Activated naive CD4-positive, alpha-beta T cell treated with anti-CD3 and anti-CD28 coated beads, Interleukin-2, amount 50 U/mL, for 24 hours (primary cell): ENCODE results near the gene BRMS1.
"Not testable (repeated sequence)": the region's sequence is repeated elsewhere in the genome, so short reads cannot be mapped to it uniquely, and the experiment has no call there.

ENCODE experiments used
- H3K27ac Mint-ChIP-seq: one replicate; pipeline ENCODE4 v1.8.0; 2021; ENCODE audit warnings: mild to moderate bottlenecking, mixed read lengths
- H3K27me3 Mint-ChIP-seq: one replicate; pipeline ENCODE4 v1.8.0; 2021; ENCODE audit warnings: mixed read lengths
- H3K36me3 Mint-ChIP-seq: one replicate; pipeline ENCODE4 v1.8.0; 2021; ENCODE audit warnings: mixed read lengths
- H3K4me1 Mint-ChIP-seq: one replicate; pipeline ENCODE4 v1.8.0; 2021; ENCODE audit warnings: mixed read lengths
- H3K4me3 Mint-ChIP-seq: one replicate; pipeline ENCODE4 v1.8.0; 2021; ENCODE audit warnings: mild to moderate bottlenecking, mixed read lengths
- H3K9me3 Mint-ChIP-seq: one replicate; pipeline ENCODE4 v1.8.0; 2021; ENCODE audit warnings: mixed read lengths

BRMS1 gene

DNA sequence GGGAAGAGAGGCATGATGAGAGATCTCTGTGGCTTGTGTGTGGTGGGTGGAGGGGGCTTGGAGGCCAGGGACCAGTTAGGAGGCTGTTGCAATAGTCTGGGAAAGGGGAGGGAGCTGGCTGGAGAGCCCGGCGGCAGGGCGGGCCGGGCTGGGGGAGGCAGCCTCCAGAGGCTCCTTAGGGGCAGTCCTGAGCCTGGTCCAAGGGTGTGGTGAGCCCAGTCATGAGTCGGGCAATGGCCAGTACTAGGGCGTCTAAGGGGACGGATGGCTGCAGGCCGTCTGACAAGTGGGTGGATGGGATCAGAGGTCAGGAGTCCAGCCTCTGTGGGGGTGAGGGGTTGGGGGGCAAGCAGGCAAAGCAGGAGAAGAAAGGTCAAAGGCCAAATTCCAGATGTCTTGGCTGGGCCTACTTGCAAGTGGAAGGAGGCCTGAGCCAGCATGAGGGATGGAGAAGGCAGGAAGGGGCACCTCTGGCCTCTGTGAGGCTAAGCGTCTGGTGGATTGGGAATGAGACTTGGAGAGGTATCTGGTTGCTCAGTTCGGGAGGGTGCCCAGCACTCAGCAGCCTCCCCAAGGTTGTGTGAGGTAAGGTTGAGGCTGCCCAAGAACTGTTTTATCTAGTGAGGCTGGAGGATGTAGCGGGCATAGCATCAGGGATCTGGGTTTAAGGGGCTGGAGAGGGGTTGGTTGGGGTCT lies 22.0 kb downstream of the BRMS1 start:
- Mint-ChIP-seq H3K9me3 (no peaks in the 10 kb centered on the region), H3K27ac (peak overlapping the region; percentile 81), H3K4me1 (peaks cover 74% of the 10 kb centered on the region), H3K4me3 (no peak overlapping the region), H3K27me3 (no peaks in the 10 kb centered on the region), H3K36me3 (no peaks in the 10 kb centered on the region)

DNA sequence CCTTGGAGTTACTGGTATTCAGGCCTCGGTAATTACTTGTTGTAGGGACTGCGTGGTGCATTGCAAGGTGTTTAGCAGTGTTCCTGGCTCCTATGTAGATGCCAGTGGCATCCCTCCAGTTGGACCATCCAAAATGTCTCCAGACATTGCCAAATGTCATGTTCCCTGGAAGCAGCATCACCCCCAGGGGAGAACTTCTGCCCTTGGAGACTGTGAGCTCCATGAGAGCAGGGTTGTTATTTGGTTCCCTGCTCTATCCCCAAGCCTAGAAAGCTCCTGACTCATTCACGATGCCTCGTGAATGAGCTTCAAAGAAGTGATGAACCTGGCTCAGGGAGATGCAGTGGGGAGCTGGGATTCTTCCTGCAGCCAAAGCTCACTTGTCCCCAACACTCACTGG lies 23.3 kb downstream of the BRMS1 start:
- peaks cover 71% of the 10 kb centered on the region for H3K4me1 Mint-ChIP-seq
- H3K36me3 Mint-ChIP-seq, result no peaks in the 10 kb centered on the region
- H3K4me3 Mint-ChIP-seq, result no peak overlapping the region
- no peak overlapping the region for H3K27ac Mint-ChIP-seq
- no peaks in the 10 kb centered on the region for H3K27me3 Mint-ChIP-seq
- H3K9me3 Mint-ChIP-seq, result no peaks in the 10 kb centered on the region

DNA sequence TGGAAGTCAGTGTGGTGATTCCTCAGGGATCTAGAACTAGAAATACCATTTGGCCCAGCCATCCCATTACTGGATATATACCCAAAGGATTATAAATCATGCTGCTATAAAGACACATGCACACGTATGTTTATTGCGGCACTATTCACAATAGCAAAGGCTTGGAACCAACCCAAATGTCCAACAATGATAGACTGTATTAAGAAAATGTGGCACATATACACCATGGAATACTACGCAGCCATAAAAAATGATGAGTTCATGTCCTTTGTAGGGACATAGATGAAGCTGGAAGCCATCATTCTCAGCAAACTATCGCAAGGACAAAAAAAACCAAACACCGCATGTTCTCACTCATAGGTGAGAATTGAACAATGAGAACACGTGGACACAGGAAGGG lies 24.2 kb downstream of the BRMS1 start:
- not testable (repeated sequence) for H3K4me3 Mint-ChIP-seq, H3K27me3 Mint-ChIP-seq, H3K9me3 Mint-ChIP-seq, H3K27ac Mint-ChIP-seq, H3K36me3 Mint-ChIP-seq
- peaks cover 71% of the 10 kb centered on the region for H3K4me1 Mint-ChIP-seq

GRCh38 chr11:66320289-66320688 lies 24.6 kb downstream of the BRMS1 start:
- Mint-ChIP-seq H3K27ac (peak overlapping the region; percentile 86), H3K4me1 (peaks cover 72% of the 10 kb centered on the region)

GRCh38 chr11:66318600-66318970 lies 26.3 kb downstream of the BRMS1 start:
- H3K36me3 Mint-ChIP-seq, result no peaks in the 10 kb centered on the region
- H3K27ac Mint-ChIP-seq, result peak overlapping the region; percentile 81
- peak overlapping the region; percentile 44 for H3K4me3 Mint-ChIP-seq
- no peaks in the 10 kb centered on the region for H3K9me3 Mint-ChIP-seq
- peaks cover 78% of the 10 kb centered on the region for H3K4me1 Mint-ChIP-seq
- no peaks in the 10 kb centered on the region for H3K27me3 Mint-ChIP-seq

More at GRCh38 chr11:66320289-66320688, 24.6 kb downstream of the BRMS1 start:
- not testable (repeated sequence) for H3K4me3 Mint-ChIP-seq, H3K27me3 Mint-ChIP-seq, H3K9me3 Mint-ChIP-seq, H3K36me3 Mint-ChIP-seq

DNA sequence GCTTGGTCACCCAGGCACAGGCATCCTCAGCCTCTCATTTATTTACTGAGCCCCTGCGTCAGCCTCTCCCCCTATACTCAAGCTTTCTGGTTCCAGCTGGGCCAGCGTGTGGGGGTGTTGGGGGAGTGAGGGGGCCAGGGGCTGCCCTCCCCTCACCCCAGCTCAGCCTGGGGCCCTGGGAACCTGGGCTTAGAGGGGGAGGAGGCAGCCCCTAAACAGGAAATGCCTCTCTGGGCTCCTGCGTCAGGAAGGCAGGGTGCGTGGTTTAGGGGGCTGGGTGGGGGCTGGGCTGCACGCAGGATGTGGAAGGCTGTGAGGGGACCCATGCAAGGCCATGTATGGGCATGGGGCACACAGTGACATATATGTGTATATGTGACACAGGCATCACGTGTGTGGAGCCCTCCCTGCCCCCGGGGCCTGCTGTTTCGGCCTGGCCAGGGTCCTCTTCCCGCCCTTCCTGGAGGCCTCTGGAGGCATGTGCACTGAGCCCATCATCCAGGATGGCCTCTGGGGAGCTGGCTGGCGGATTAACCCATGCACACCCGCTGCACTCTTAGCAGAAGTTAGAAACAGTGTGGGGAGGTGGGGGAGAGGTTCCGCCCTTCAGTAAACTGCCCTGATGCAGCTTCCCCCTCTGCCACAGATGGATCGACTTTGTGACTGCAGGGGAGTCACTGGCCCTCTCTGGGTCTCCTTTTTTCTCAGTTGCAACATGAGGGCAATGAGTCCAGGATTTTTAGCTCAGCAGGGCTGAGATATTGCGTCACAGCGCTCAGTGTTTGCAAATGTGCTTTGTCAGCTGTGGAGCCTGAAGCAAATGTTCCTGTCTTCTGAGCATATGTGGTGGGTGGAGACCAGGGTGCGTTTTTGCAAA lies 26.9 kb downstream of the BRMS1 start:
- Mint-ChIP-seq H3K4me1 (peaks cover 72% of the 10 kb centered on the region), H3K27me3 (no peaks in the 10 kb centered on the region), H3K27ac (peak overlapping the region; percentile 82), H3K9me3 (no peaks in the 10 kb centered on the region), H3K4me3 (peak overlapping the region; percentile 44), H3K36me3 (no peaks in the 10 kb centered on the region)

- peak overlapping the region; percentile 39 for H3K4me3 Mint-ChIP-seq
- peak overlapping the region; percentile 82 for H3K27ac Mint-ChIP-seq
- no peaks in the 10 kb centered on the region for H3K36me3 Mint-ChIP-seq
- H3K27me3 Mint-ChIP-seq, result no peaks in the 10 kb centered on the region
- peaks cover 68% of the 10 kb centered on the region for H3K4me1 Mint-ChIP-seq
- H3K9me3 Mint-ChIP-seq, result no peaks in the 10 kb centered on the region
Measured at GRCh38 chr11:66317322-66317722, 27.6 kb downstream of the BRMS1 start.

GRCh38 chr11:66316849-66317251 lies 28.1 kb downstream of the BRMS1 start, which contains the start of gene CD248:
CD248 (minus strand) TSS chr11:66317044; CDS start chr11:66317027, 17 bp downstream.
- Mint-ChIP-seq H3K27ac (peak within 1 kb of the TSS; percentile 82), H3K4me1 (peaks cover 66% of the 10 kb centered on the region), H3K27me3 (no peaks in the 10 kb centered on the region), H3K9me3 (no peaks in the 10 kb centered on the region), H3K4me3 (peak within 1 kb of the TSS; percentile 44), H3K36me3 (no peaks in the 10 kb centered on the region)

DNA sequence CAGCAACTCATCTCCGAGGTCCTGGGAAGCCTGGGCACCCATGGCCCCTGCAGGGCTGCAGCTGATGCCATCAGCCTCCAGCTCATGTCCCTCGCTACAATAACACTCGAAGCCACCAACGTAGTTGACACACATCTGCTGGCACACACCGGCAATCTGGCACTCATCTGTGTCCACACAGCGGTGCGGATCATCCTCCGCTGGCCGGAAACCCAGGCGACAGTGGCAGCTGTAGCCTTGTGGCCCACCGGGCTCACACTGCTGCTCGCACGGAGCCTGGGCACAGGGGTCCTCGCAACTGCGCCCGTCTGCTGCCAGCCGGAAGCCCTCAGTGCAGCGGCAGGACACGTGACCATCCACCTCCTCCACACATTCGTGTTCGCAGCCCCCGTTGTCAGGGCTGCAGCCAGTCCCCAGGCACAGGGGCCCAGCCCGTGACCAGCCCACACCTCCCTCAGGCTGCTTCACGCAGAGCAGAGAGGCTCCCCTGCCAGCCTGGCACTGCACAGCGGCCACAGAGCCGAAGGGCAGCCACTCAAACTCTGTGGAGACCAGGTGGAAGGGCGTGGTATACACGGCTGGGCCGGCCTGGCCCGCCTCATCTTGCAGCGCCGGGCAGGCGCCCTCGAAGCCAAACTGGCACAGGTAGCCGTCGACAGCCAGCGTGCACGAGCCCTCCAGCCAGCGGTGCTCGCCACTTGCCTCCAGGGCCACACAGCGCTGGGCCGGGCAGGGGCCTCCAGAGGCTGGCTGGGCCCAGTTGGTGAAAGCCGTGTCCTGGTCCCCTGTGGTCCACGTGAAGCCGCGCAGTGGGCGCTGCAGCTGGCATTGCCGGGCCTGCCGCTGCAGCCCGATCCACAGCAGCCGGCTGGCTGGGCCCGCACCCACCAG lies 28.7 kb downstream of the BRMS1 start:
- Mint-ChIP-seq H3K4me3 (no peak overlapping the region), H3K27ac (peak overlapping the region; percentile 47), H3K4me1 (peaks cover 68% of the 10 kb centered on the region), H3K9me3 (no peaks in the 10 kb centered on the region), H3K36me3 (no peaks in the 10 kb centered on the region), H3K27me3 (no peaks in the 10 kb centered on the region)

DNA sequence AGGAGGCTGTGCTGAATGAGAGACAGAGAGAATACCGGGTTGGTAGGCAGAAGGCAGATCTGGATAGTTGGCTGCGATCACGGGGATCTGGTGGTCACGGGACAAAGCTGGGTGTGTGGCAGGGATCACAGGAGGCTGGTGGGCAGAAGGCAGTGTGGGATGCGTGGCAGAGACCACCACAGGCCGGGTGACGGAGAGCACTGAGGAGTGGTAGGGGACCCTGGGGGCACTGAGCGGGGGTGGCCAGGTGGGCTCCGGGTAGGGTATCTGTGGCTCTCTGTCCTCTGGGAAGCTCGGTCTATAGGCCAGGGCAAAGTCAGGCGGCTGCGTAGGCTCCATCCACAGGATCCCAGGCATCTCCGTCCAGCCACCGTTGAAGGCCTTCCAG lies 29.4 kb downstream of the BRMS1 start:
- H3K4me3 Mint-ChIP-seq, result no peak overlapping the region
- H3K27ac Mint-ChIP-seq, result peak overlapping the region; percentile 90
- no peaks in the 10 kb centered on the region for H3K27me3 Mint-ChIP-seq
- no peaks in the 10 kb centered on the region for H3K9me3 Mint-ChIP-seq
- no peaks in the 10 kb centered on the region for H3K36me3 Mint-ChIP-seq
- peaks cover 68% of the 10 kb centered on the region for H3K4me1 Mint-ChIP-seq

DNA sequence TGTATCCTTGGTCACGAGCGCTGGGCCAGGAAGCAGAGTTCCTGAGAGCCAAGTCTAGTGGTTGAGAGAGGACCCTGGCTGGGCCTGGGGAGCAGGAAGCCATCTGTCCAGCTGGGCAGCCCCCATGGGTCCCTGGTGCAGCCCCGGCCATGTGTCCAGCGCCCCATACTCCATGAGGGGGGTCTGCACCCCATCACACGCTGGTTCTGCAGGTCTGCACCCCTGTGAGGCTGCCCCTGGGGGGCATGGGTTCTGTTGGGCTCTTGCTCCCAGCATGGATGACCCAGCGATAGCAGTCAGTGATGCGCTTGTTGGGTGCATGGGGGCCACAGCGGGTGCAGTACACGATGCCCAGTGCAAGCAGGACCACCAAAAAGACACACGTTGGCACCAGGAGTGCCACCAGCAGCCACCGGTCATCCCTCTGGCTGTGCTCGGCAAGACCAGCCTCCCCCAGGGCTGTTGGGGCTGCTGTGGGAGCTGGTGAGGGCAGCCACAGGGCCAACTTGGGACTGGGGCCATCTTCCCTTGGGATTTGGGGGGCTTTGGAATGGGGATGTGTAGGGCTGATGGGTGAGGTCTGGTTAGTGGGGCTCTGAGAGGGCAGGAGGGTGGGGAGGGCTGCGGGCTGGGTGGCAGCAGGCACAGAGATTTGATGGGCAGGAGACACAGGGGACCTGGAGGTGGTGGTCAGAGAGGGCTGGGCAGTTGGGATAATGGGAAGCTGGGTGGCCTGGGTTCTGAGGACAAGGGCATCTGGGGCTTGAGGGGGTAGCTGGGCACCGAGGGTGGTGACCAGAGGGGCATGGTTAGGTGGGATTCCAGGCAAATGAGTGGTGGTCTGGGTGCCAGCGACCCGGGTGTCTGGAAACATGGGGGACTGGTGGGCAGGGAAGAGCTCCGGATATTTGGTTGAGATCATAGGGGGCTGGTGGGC lies 30.1 kb downstream of the BRMS1 start:
- Mint-ChIP-seq H3K27me3 (no peaks in the 10 kb centered on the region), H3K27ac (peak overlapping the region; percentile 91), H3K36me3 (no peaks in the 10 kb centered on the region)

DNA sequence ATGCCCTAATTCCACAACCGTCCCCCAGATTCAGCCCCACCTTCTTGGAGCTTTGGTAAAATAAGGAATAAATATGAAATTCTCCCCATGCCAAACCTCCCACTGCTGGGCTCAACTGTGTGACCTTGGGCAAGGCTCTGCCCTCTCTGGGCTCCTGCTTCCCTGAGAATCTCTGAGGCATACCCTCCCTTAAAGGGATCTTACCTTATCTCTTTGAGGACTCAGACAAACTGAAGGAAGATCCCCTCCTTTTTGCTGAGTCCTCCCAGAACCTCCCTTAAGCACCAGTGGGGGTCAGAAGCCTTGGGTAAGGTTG lies 30.8 kb downstream of the BRMS1 start:
- Mint-ChIP-seq H3K4me1 (peaks cover 55% of the 10 kb centered on the region), H3K27me3 (no peaks in the 10 kb centered on the region), H3K27ac (peak overlapping the region; percentile 91), H3K9me3 (no peaks in the 10 kb centered on the region), H3K4me3 (peak overlapping the region; percentile 74), H3K36me3 (no peaks in the 10 kb centered on the region)

More for the DNA sequence above, 30.1 kb downstream of the BRMS1 start:
- Mint-ChIP-seq H3K4me3 (peak overlapping the region; percentile 74), H3K9me3 (no peaks in the 10 kb centered on the region), H3K4me1 (peaks cover 62% of the 10 kb centered on the region)

GRCh38 chr11:66313321-66314185 lies 31.4 kb downstream of the BRMS1 start:
- Mint-ChIP-seq H3K36me3 (no peaks in the 10 kb centered on the region), H3K4me1 (peaks cover 49% of the 10 kb centered on the region), H3K9me3 (no peaks in the 10 kb centered on the region), H3K4me3 (peak overlapping the region; percentile 91), H3K27ac (peak overlapping the region; percentile 91), H3K27me3 (no peaks in the 10 kb centered on the region)
